Liver (tissue), 9 donors: Measurements from ENCODE around the gene UNC93B1. TPM values are rescaled to one million over a fixed set of nuclear protein-coding genes. Genes with fewer than 3 reads are reported as not detected.

Source experiments
- DNase-seq: peaks from one replicate; pipeline ENCODE4 v3.0.0-alpha.2; 2017; ENCODE audit warnings: low spot score
- H3K27ac ChIP-seq, 2 donors: one replicate each; pipeline ENCODE4 v1.7.0; 2013; ENCODE audit warnings: inconsistent platforms in 2 of 2, low read length in 2 of 2, control low read depth in 1 of 2, low read depth in 1 of 2, mild to moderate bottlenecking in 1 of 2
- H3K27me3 ChIP-seq, 4 donors: one replicate each; pipeline versions ENCODE4 v1.6.1 to v1.7.0; 2013; ENCODE audit warnings: low read length in 3 of 4, inconsistent platforms in 1 of 4, mild to moderate bottlenecking in 1 of 4, moderate library complexity in 1 of 4; ENCODE audit not compliant: control insufficient read depth in 4 of 4, insufficient read depth in 4 of 4
- H3K36me3 ChIP-seq, 4 donors: one replicate each; pipeline versions ENCODE4 v1.6.1 to v1.7.0; 2013; ENCODE audit warnings: low read length in 3 of 4, mild to moderate bottlenecking in 3 of 4, low read depth in 1 of 4, moderate library complexity in 1 of 4; ENCODE audit not compliant: control insufficient read depth in 4 of 4, insufficient read depth in 3 of 4
- H3K4me1 ChIP-seq, 4 donors: one replicate each; pipeline versions ENCODE4 v1.6.1 to v1.7.0; 2013; ENCODE audit warnings: low read length in 3 of 4, mild to moderate bottlenecking in 3 of 4, moderate library complexity in 1 of 4; ENCODE audit not compliant: control insufficient read depth in 4 of 4, insufficient read depth in 4 of 4
- H3K4me3 ChIP-seq, 3 donors: one replicate each; pipeline versions ENCODE4 v1.6.1 to v1.7.0; 2013; ENCODE audit warnings: low read length in 3 of 3, control low read depth in 1 of 3, low read depth in 1 of 3, mild to moderate bottlenecking in 1 of 3
- H3K9ac ChIP-seq, 2 donors: one replicate each; pipeline ENCODE4 v1.7.0; 2013; ENCODE audit warnings: low read length in 2 of 2, mild to moderate bottlenecking in 2 of 2, moderate library complexity in 2 of 2, control low read depth in 1 of 2, low read depth in 1 of 2
- H3K9me3 ChIP-seq, 4 donors: one replicate each; pipeline versions ENCODE4 v1.6.1 to v1.7.0; 2013; ENCODE audit warnings: low read length in 3 of 4; ENCODE audit not compliant: control insufficient read depth in 4 of 4
- FOXA1 ChIP-seq: IDR thresholded peaks from 2 replicates; pipeline ENCODE4 v1.6.1; 2016; ENCODE audit warnings: antibody characterized with exemption
- FOXA2 ChIP-seq: IDR thresholded peaks from 2 replicates; pipeline ENCODE4 v1.6.1; 2016; ENCODE audit warnings: antibody characterized with exemption
- GABPA ChIP-seq, 2 donors: IDR thresholded peaks in 1 of 2; conservative IDR thresholded peaks in 1 of 2; 2 replicates each; pipeline ENCODE4 v1.6.1; 2016; ENCODE audit warnings: antibody characterized with exemption in 2 of 2, mild to moderate bottlenecking in 1 of 2, moderate library complexity in 1 of 2
- HNF4A ChIP-seq, 2 donors: conservative IDR thresholded peaks; 2 replicates each; pipeline ENCODE4 v1.6.1; 2016; ENCODE audit warnings: antibody characterized with exemption in 2 of 2, mild to moderate bottlenecking in 2 of 2
- HNF4G ChIP-seq: IDR thresholded peaks from 2 replicates; pipeline ENCODE4 v1.6.1; 2016; ENCODE audit warnings: antibody characterized with exemption
- JUND ChIP-seq, 2 donors: IDR thresholded peaks; 2 replicates each; pipeline ENCODE4 v1.6.1; 2016; ENCODE audit warnings: antibody characterized with exemption in 2 of 2
- NR2F2 ChIP-seq: IDR thresholded peaks from 2 replicates; pipeline ENCODE4 v1.6.1; 2016; ENCODE audit warnings: antibody characterized with exemption
- RXRA ChIP-seq, 2 donors: IDR thresholded peaks; 2 replicates each; pipeline ENCODE4 v1.6.1; 2017 to 2018; ENCODE audit warnings: antibody characterized with exemption in 2 of 2, mild to moderate bottlenecking in 1 of 2
- SP1 ChIP-seq: IDR thresholded peaks from 2 replicates; pipeline ENCODE4 v1.6.1; 2018; ENCODE audit warnings: antibody characterized with exemption, mild to moderate bottlenecking
- TAF1 ChIP-seq: conservative IDR thresholded peaks from 2 replicates; pipeline ENCODE4 v1.6.1; 2016; ENCODE audit warnings: antibody characterized with exemption, mild to moderate bottlenecking
- YY1 ChIP-seq: IDR thresholded peaks from 2 replicates; pipeline ENCODE4 v1.6.1; 2016; ENCODE audit warnings: antibody characterized with exemption, mild to moderate bottlenecking
- WGBS: extraction: QIAGEN DNeasy Blood & Tissue Kit; methylation state at CpG from one replicate; pipeline ENCODE4 v1.1.7; 2013; 5-methylcytosine and 5-hydroxymethylcytosine counted together
- polyA plus RNA-seq, 2 donors: library from polyadenylated mRNA; stranded (reverse) in 1 of 2; unstranded in 1 of 2; fragments of 200-250 nt in 1 of 2; fragments of >200 nt in 1 of 2; fragmentation: Nextera tagmentation in 1 of 2; extraction: Ambion mirVana in 1 of 2; gene quantifications; one replicate each; pipeline versions ENCODE4 v1.2.1 to v1.2.3, GENCODE V29; 2013 to 2015
- total RNA-seq, 2 donors: library from RNA; depleted of rRNA; stranded (reverse); fragments of >200 nt; gene quantifications; one replicate each; pipeline ENCODE4 v1.2.3, GENCODE V29; 2014
- TF ChIP-seq, protein P1 (sequence below): fragments of 150-350 bp; IDR thresholded peaks from 2 replicates; pipeline ENCODE4 v1.5.1; 2017; ENCODE audit warnings: improper control_type of control experiment, low read depth, low read length; ENCODE audit not compliant: missing input control
- TF ChIP-seq, protein P2 (sequence below): IDR thresholded peaks from 2 replicates; pipeline ENCODE4 v1.6.1; 2016; ENCODE audit warnings: antibody characterized with exemption
- TF ChIP-seq, protein P3 (sequence below): IDR thresholded peaks from 2 replicates; pipeline ENCODE4 v1.6.1; 2016; ENCODE audit warnings: antibody characterized with exemption
- TF ChIP-seq, protein P4 (sequence below): IDR thresholded peaks from 2 replicates; pipeline ENCODE4 v1.6.1; 2016; ENCODE audit warnings: antibody characterized with exemption, mild to moderate bottlenecking
- donor health status: healthy.
- donor health status: healthy.
- donor health status: healthy.
- donor health status: healthy.
- donor health status: healthy.

The UNC93B1 gene
- total and polyA plus RNA-seq, 4 donors: 9.2 to 19.1 (median 15.0) TPM

DNA sequence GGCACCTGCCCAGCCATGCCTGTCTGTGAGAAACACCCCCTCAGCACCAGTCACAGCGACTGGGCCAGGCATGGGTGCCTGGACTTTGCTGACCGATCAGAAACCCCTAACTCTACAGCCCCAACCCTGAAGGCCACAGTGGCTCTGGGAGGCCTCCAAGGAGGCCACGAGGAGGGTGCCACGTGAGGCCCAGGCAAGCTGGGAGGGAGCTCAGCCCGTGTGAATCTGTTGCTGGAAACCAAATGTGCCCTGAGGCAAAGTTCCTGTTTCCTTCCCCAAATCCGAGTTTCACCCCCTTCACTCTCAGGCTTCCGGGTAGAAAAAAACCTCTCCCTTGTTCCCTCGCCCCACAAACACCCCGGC is 1.3 kb downstream of the UNC93B1 start:
- TF ChIP-seq, protein P1, sequence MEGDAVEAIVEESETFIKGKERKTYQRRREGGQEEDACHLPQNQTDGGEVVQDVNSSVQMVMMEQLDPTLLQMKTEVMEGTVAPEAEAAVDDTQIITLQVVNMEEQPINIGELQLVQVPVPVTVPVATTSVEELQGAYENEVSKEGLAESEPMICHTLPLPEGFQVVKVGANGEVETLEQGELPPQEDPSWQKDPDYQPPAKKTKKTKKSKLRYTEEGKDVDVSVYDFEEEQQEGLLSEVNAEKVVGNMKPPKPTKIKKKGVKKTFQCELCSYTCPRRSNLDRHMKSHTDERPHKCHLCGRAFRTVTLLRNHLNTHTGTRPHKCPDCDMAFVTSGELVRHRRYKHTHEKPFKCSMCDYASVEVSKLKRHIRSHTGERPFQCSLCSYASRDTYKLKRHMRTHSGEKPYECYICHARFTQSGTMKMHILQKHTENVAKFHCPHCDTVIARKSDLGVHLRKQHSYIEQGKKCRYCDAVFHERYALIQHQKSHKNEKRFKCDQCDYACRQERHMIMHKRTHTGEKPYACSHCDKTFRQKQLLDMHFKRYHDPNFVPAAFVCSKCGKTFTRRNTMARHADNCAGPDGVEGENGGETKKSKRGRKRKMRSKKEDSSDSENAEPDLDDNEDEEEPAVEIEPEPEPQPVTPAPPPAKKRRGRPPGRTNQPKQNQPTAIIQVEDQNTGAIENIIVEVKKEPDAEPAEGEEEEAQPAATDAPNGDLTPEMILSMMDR: no peak
- TF ChIP-seq TAF1: no peak
- TF ChIP-seq RXRA (IDR thresholded peaks at IDR 0.05): no peak
- no peak for TF ChIP-seq HNF4G
- TF ChIP-seq HNF4A (conservative IDR thresholded peaks at IDR 0.05): no peak
- TF ChIP-seq FOXA1: no peak
- 82% methylated on average over 9 of the region's 9 CpGs for WGBS
- H3K9me3 ChIP-seq: no peaks in the 10 kb centered on the region
- no peaks in the 10 kb centered on the region for H3K27me3 ChIP-seq
- H3K27ac ChIP-seq: peak overlapping the region in 1 of 2 donors; percentile 8
- peaks cover 0 to 6% (median 2%) of the 10 kb centered on the region in 4 donors for H3K4me1 ChIP-seq
- peak overlapping the region in 1 of 3 donors; percentile 10 for H3K4me3 ChIP-seq
- no peak overlapping the region for H3K9ac ChIP-seq
- peaks cover 0 to 2% (median 0%) of the 10 kb centered on the region in 4 donors for H3K36me3 ChIP-seq
- no peak for DNase-seq

DNA sequence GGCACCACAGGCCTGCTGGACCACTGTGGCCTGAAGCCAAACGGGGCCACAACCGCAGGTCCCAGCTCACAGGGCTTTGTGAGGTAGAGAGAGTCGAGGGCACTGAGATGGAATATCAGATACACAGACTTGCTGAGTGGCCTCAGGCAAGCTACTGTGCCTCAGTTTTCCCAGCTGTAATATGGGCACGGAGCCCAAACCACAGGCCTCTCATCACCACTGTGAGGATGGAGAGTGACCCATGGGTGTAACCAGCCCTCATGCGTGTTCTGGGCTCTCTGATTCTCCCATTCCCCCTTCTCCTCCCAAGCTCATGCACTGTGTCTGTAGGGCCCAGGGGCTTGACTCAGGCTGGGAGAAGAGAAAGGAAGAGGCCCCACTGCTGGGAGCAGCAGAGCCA is 4.2 kb downstream of the UNC93B1 start:
- no peak for DNase-seq
- Histone ChIP-seq H3K4me3 (no peak overlapping the region), H3K9me3 (no peaks in the 10 kb centered on the region), H3K27ac (no peak overlapping the region), H3K9ac (no peak overlapping the region), H3K27me3 (no peaks in the 10 kb centered on the region), H3K4me1 (peaks cover 0 to 7% (median 3%) of the 10 kb centered on the region in 4 donors), H3K36me3 (peaks cover 0 to 2% (median 0%) of the 10 kb centered on the region in 4 donors)
- 98% methylated on average over 5 of the region's 5 CpGs for WGBS
- TF ChIP-seq, protein P2, sequence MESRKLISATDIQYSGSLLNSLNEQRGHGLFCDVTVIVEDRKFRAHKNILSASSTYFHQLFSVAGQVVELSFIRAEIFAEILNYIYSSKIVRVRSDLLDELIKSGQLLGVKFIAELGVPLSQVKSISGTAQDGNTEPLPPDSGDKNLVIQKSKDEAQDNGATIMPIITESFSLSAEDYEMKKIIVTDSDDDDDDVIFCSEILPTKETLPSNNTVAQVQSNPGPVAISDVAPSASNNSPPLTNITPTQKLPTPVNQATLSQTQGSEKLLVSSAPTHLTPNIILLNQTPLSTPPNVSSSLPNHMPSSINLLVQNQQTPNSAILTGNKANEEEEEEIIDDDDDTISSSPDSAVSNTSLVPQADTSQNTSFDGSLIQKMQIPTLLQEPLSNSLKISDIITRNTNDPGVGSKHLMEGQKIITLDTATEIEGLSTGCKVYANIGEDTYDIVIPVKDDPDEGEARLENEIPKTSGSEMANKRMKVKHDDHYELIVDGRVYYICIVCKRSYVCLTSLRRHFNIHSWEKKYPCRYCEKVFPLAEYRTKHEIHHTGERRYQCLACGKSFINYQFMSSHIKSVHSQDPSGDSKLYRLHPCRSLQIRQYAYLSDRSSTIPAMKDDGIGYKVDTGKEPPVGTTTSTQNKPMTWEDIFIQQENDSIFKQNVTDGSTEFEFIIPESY: no peak
- no peak for TF ChIP-seq JUND (IDR thresholded peaks at IDR 0.05)
- no peak for TF ChIP-seq NR2F2
- TF ChIP-seq YY1: no peak
- no peak for TF ChIP-seq GABPA (IDR thresholded peaks at IDR 0.05 in 1 of 2, conservative IDR thresholded peaks at IDR 0.05 in 1 of 2)
- TF ChIP-seq, protein P3, sequence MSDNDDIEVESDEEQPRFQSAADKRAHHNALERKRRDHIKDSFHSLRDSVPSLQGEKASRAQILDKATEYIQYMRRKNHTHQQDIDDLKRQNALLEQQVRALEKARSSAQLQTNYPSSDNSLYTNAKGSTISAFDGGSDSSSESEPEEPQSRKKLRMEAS: no peak
- no peak for TF ChIP-seq HNF4A (conservative IDR thresholded peaks at IDR 0.05)
- no peak for TF ChIP-seq TAF1
- no peak for TF ChIP-seq HNF4G
- TF ChIP-seq, protein P4, sequence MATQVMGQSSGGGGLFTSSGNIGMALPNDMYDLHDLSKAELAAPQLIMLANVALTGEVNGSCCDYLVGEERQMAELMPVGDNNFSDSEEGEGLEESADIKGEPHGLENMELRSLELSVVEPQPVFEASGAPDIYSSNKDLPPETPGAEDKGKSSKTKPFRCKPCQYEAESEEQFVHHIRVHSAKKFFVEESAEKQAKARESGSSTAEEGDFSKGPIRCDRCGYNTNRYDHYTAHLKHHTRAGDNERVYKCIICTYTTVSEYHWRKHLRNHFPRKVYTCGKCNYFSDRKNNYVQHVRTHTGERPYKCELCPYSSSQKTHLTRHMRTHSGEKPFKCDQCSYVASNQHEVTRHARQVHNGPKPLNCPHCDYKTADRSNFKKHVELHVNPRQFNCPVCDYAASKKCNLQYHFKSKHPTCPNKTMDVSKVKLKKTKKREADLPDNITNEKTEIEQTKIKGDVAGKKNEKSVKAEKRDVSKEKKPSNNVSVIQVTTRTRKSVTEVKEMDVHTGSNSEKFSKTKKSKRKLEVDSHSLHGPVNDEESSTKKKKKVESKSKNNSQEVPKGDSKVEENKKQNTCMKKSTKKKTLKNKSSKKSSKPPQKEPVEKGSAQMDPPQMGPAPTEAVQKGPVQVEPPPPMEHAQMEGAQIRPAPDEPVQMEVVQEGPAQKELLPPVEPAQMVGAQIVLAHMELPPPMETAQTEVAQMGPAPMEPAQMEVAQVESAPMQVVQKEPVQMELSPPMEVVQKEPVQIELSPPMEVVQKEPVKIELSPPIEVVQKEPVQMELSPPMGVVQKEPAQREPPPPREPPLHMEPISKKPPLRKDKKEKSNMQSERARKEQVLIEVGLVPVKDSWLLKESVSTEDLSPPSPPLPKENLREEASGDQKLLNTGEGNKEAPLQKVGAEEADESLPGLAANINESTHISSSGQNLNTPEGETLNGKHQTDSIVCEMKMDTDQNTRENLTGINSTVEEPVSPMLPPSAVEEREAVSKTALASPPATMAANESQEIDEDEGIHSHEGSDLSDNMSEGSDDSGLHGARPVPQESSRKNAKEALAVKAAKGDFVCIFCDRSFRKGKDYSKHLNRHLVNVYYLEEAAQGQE: no peak
- TF ChIP-seq FOXA2: no peak
- TF ChIP-seq SP1: no peak
